Breast epithelium (tissue), 4 donors: ENCODE measurements around the gene ACAA1. TPM values are rescaled to one million over a fixed set of nuclear protein-coding genes. Genes with fewer than 3 reads are reported as not detected.

Experiments used
- DNase-seq, 2 donors: peaks; one replicate each; pipeline ENCODE4 v3.0.0-alpha.2; 2019; ENCODE audit warnings: low spot score in 2 of 2
- H3K27ac ChIP-seq, 2 donors: fragments of 200-600 bp; sonication (generic) in 1 of 2; one replicate each; pipeline ENCODE4 v1.5.1; 2016 to 2019; ENCODE audit warnings: mild to moderate bottlenecking in 1 of 2
- H3K27me3 ChIP-seq, 2 donors: fragments of 200-600 bp; sonication (generic) in 1 of 2; one replicate each; pipeline versions ENCODE4 v1.5.1 to v1.6.0; 2017 to 2019; ENCODE audit warnings: control low read depth in 1 of 2, mild to moderate bottlenecking in 1 of 2
- H3K36me3 ChIP-seq: fragments of 200-600 bp; one replicate; pipeline ENCODE4 v1.5.1; 2019
- H3K4me1 ChIP-seq, 2 donors: fragments of 200-600 bp; sonication (generic); one replicate each; pipeline ENCODE4 v1.5.1; 2016 to 2019; ENCODE audit warnings: control low read depth in 1 of 2
- H3K4me3 ChIP-seq, 3 donors: fragments of 200-600 bp; sonication (generic); 1 replicate in 2 of 3; 2 replicates in 1 of 3; pipeline ENCODE4 v1.5.1; 2016 to 2019; ENCODE audit warnings: mild to moderate bottlenecking in 3 of 3, moderate library complexity in 2 of 3
- H3K9me3 ChIP-seq, 2 donors: fragments of 200-600 bp; sonication (generic) in 1 of 2; one replicate each; pipeline ENCODE4 v1.5.1; 2016 to 2019; ENCODE audit warnings: control low read depth in 1 of 2
- POLR2A ChIP-seq: fragments of 450-650 bp; IDR thresholded peaks from one replicate; pipeline ENCODE4 v1.6.1; 2016; ENCODE audit warnings: antibody characterized with exemption, mild to moderate bottlenecking, moderate library complexity
- POLR2AphosphoS5 ChIP-seq, 3 donors: sonication (generic); formaldehyde crosslinking; IDR thresholded peaks; one replicate each; pipeline ENCODE4 v1.6.1; 2017; ENCODE audit warnings: antibody characterized with exemption in 3 of 3
- intact Hi-C: fragments of 100-400 bp; cut with DNase I; formaldehyde crosslinking; loops from one replicate; pipeline ENCODE4 v1.15.1; 2023; ENCODE audit warnings: low total_unique reads
- total RNA-seq, 3 donors: library from RNA; depleted of rRNA; stranded (reverse); fragments of >200 nt; gene quantifications; one replicate each; pipeline ENCODE4 v1.1.0, GENCODE V29; 2016
- TF ChIP-seq, protein P1 (sequence below), 3 donors: fragments of 450-650 bp; IDR thresholded peaks; one replicate each; pipeline ENCODE4 v1.5.1; 2016 to 2017; ENCODE audit warnings: antibody characterized with exemption in 3 of 3, mild to moderate bottlenecking in 3 of 3, moderate library complexity in 3 of 3

Gene ACAA1, protein sequence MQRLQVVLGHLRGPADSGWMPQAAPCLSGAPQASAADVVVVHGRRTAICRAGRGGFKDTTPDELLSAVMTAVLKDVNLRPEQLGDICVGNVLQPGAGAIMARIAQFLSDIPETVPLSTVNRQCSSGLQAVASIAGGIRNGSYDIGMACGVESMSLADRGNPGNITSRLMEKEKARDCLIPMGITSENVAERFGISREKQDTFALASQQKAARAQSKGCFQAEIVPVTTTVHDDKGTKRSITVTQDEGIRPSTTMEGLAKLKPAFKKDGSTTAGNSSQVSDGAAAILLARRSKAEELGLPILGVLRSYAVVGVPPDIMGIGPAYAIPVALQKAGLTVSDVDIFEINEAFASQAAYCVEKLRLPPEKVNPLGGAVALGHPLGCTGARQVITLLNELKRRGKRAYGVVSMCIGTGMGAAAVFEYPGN
- 10 to 100 TPM; 69.2 to 87.5 (median 83.9) TPM for total RNA-seq

DNA sequence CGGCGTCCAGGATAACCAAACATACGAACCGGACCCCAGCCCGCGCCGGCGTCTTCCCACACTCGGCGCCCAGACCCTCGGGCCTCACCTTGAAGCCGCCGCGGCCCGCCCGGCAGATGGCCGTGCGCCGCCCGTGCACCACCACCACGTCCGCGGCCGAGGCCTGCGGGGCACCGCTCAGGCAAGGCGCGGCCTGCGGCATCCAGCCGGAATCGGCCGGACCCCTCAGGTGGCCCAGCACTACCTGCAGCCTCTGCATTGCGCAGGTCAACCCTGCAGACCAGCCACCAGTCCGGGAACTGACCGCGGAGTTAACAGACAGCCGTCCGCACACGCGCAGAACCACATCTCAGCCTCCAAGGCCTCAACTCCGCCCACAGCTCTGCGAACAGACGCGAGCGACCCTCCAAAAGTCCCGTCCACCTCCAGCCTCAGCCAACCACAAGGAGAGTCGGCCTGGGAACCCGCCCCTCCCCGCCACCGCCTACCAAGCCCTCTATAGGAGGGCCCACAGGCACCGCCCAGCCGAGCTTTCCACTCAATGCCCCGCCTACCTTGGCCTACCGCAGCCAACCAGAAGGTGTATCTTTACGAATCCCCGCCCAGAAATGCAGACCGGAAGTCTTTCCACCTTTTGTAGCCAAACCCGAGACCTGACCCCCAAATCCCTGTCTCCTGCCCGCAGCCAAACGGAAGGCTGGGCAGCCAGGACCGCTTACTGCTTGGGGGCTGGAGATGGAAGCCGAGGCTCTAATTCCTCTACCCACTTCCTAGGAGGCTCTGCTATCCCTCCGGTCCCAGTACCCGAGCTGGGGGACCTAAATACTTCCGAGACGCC lies at the start of gene ACAA1:
ACAA1 (minus strand) TSS at position 351 of the 838 bp plus-strand sequence; CDS start at position 259, 92 bp downstream.
- Histone ChIP-seq H3K27ac (peak within 1 kb of the TSS; percentile 91 to 95), H3K4me1 (peaks cover 6 to 31% of the 10 kb centered on the region in 2 donors), H3K9me3 (no peaks in the 10 kb centered on the region), H3K36me3 (no peaks in the 10 kb centered on the region), H3K4me3 (peak within 1 kb of the TSS; percentile 76 to 97 (median 90)), H3K27me3 (no peaks in the 10 kb centered on the region)
- TF ChIP-seq, protein P1, sequence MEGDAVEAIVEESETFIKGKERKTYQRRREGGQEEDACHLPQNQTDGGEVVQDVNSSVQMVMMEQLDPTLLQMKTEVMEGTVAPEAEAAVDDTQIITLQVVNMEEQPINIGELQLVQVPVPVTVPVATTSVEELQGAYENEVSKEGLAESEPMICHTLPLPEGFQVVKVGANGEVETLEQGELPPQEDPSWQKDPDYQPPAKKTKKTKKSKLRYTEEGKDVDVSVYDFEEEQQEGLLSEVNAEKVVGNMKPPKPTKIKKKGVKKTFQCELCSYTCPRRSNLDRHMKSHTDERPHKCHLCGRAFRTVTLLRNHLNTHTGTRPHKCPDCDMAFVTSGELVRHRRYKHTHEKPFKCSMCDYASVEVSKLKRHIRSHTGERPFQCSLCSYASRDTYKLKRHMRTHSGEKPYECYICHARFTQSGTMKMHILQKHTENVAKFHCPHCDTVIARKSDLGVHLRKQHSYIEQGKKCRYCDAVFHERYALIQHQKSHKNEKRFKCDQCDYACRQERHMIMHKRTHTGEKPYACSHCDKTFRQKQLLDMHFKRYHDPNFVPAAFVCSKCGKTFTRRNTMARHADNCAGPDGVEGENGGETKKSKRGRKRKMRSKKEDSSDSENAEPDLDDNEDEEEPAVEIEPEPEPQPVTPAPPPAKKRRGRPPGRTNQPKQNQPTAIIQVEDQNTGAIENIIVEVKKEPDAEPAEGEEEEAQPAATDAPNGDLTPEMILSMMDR (IDR thresholded peaks at IDR 0.05), result no peak
- TF ChIP-seq POLR2AphosphoS5 (IDR thresholded peaks at IDR 0.05) (peak; percentile 84 to 94 (median 85)), POLR2A (peak; percentile 74)
- intact Hi-C loops, result no loop called here
- peak; percentile 99 for DNase-seq

DNA sequence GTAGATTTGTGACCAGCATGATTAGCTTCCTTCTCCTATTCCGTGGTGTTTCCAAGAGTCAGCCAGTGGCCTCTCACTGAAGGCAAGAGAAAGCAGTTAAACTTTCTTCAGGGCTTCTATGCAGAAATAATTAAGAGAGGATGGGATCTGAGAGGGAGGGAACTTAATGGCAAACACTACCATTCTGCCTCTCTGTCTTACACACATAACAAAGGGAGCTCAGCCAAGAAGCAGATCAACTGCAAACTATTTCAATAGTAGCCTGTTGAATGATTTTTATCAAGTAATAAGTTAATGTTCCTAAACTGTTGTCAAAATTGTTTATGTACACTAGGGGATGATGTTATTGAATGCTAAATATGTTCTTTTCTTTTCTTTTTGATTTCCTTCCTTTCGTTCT lies 40.3 kb upstream of the ACAA1 start:
- intact Hi-C loops, result loop anchor here (10.0 kb wide), 1 partner anchor 58 kb away; no protein-coding TSS in a partner anchor
- Histone ChIP-seq H3K9me3 (no peaks in the 10 kb centered on the region), H3K27me3 (no peaks in the 10 kb centered on the region), H3K36me3 (no peaks in the 10 kb centered on the region), H3K4me1 (no peaks in the 10 kb centered on the region), H3K27ac (no peak overlapping the region), H3K4me3 (no peak overlapping the region)
- no peak for DNase-seq
- TF ChIP-seq, protein P1 (IDR thresholded peaks at IDR 0.05), result no peak
- TF ChIP-seq POLR2A, result no peak
- no peak for TF ChIP-seq POLR2AphosphoS5 (IDR thresholded peaks at IDR 0.05)

DNA sequence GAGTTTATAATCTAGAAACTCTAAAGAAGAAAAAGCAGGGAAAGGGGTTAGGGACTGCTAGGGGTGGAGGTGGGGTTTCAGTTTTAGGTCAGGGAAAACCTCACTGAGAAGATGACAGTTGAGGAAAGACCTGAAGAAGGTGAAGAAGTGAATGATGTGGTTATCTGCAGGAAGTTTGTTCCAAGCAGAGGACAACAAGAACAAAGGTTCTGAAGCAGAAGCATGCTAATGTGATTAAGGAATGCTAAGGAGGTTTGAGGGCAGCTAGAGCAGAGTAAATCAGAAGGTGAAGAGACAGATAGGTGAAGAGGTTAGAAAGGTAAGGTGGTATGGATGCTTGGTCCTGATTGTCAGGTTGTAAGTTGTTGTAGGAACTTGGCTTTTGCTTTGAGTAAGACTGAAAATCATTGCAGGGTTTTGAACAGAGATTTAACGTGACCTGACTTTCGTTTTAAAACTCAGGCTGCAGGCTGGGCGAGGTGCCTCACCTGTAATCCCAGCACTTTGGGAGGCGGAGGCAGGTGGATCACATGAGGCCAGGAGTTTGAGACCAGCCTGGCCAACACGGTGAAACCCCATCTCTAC lies 37.0 kb upstream of the ACAA1 start:
- H3K27ac ChIP-seq, result no peak overlapping the region
- no peak overlapping the region for H3K4me3 ChIP-seq
- TF ChIP-seq POLR2AphosphoS5 (IDR thresholded peaks at IDR 0.05), result no peak
- TF ChIP-seq, protein P1 (IDR thresholded peaks at IDR 0.05), result no peak
- TF ChIP-seq POLR2A, result no peak
- H3K4me1 ChIP-seq, result no peaks in the 10 kb centered on the region
- no peaks in the 10 kb centered on the region for H3K9me3 ChIP-seq
- intact Hi-C loops, result loop anchor here (10.0 kb wide), 1 partner anchor 61 kb away; no protein-coding TSS in a partner anchor
- no peak for DNase-seq
- H3K27me3 ChIP-seq, result no peaks in the 10 kb centered on the region
- H3K36me3 ChIP-seq, result no peaks in the 10 kb centered on the region

DNA sequence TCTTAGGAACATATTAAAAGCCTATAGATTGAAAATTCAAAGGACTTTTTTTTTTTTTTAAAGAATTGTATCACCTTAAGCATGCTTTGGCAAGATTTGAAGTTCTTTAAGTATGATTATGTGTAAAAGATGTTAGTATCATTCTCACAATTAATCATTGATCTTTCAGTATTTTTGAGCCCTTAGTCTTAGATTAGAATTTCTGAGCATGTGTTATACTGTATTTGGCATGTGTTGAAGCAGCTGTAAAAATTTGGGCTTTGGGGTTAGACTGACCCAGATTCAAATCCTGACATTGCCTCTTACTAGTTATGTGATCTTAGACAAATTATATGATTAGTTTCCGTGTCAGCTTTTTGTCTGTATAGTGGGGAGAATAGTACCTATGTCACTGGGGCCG lies 34.7 kb upstream of the ACAA1 start:
- H3K4me1 ChIP-seq, result peaks cover 0 to 4% of the 10 kb centered on the region in 2 donors
- DNase-seq, result no peak
- TF ChIP-seq POLR2AphosphoS5 (IDR thresholded peaks at IDR 0.05) (no peak), POLR2A (no peak)
- TF ChIP-seq, protein P1 (IDR thresholded peaks at IDR 0.05), result no peak
- no peaks in the 10 kb centered on the region for H3K36me3 ChIP-seq
- no peaks in the 10 kb centered on the region for H3K27me3 ChIP-seq
- H3K4me3 ChIP-seq, result no peak overlapping the region
- no peak overlapping the region for H3K27ac ChIP-seq
- H3K9me3 ChIP-seq, result no peaks in the 10 kb centered on the region
- intact Hi-C loops, result loop anchor here (10.0 kb wide), 1 partner anchor 63 kb away; no protein-coding TSS in a partner anchor
